ENCODE data around the gene RBM47. TPM values are rescaled to one million over a fixed set of nuclear protein-coding genes. Genes with fewer than 3 reads are reported as not detected.
"Not testable (repeated sequence)": the region's sequence is repeated elsewhere in the genome, so short reads cannot be mapped to it uniquely, and the experiment has no call there.

The RBM47 gene
- total RNA-seq, 1 experiment from 2014 or later, result 0.13 TPM

DNA sequence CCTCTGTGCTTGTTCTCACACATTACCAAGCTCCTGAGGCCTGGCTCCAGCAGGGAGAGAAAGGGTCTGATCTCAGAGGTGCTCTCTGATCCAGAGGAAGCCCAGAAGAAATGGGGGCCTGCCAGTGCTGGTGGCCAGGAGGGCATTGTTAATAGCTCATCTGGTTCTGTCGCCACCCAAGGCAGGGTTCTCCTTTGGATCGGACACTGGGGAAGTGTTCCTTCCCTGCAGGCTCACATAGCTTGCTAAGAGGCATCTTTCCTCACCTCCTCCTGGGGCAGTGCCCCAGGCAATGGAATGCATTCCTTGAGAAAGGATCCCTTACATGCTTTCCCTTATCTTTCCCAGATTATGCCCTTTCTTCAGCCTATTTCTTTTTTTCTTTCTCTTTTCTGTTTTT lies 53.8 kb downstream of the RBM47 start:
- no peaks in the 10 kb centered on the region for H3K36me3 ChIP-seq
- no peaks in the 10 kb centered on the region for H3K9me3 ChIP-seq (replicated peaks)
- no peak for DNase-seq (ENCODE audit: low read depth in 1 of 2, low spot score in 2 of 2)
- H3K27me3 ChIP-seq (replicated peaks), result no peaks in the 10 kb centered on the region
- no peak overlapping the region for H3K27ac ChIP-seq
- no peaks in the 10 kb centered on the region; the same call in 1 of the 2 replicates for H3K4me1 ChIP-seq (replicated peaks)
- no peak overlapping the region for H3K4me3 ChIP-seq

DNA sequence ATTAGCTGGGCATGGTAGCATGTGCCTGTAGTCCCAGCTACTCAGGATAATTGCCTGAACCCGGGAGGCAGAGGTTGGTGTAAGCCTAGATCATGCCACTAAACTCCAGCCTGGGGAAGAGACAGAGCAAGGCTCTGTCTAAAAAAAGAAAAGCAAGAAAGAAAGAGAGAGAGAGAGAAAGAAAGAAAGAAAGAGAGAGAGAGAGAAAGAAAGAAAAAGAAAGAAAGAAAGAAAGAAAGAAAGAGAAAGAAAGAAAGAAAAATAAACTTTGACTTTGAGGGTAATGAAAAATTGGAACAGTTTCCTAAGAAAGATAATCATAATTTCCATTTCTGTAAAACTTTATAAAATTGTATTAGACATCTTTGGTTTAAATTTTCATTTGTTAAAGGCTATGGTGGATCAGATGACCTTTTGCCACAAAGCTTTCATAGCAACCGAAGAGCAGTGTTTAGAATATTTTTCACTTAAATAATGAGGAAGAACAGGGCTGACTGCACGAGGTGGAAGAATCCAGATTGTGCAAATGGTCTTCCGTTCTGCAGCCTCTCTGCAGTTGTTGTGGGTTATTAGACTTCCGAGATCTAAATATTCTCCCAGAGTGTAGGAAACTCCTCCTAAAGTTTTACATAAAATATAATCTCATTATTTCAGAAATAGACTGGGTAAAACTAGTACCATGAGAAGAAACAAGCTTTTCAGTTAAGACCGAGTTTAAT lies 55.9 kb downstream of the RBM47 start:
- no peaks in the 10 kb centered on the region for H3K36me3 ChIP-seq
- no peak overlapping the region for H3K27ac ChIP-seq
- H3K27me3 ChIP-seq (replicated peaks), result no peaks in the 10 kb centered on the region
- no peak for DNase-seq (ENCODE audit: low read depth in 1 of 2, low spot score in 2 of 2)
- H3K9me3 ChIP-seq (replicated peaks), result no peaks in the 10 kb centered on the region
- H3K4me3 ChIP-seq, result no peak overlapping the region
- no peaks in the 10 kb centered on the region; the same call in 1 of the 2 replicates for H3K4me1 ChIP-seq (replicated peaks)

DNA sequence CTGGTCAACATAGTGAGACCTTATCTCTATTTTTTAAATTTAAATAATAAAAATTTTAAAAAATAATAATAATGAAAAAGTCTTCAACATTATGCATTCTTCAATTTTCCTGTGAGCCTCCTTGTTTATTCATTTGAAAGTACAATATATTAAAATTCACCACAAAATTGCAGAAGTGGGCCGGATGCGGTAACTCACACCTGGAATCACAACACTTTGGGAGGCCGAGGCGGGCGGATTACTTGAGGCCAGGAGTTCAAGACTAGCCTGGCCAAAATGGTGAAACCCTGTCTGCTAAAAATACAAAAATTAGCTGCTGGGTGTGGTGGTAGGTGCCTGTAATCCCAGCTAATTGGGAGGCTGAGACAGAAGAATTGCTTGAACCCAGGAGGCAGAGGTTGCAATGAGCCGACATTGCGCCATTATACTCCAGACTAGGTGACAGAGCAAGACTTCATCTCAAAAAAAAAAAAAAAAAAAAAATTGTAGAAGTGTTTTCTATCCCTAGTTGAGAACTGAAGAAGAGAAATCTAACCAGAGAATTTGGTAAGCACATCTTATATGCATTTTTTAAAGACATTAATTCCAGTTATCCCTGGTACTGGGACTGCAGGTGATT lies 56.9 kb downstream of the RBM47 start:
- Histone ChIP-seq H3K9me3 (replicated peaks) (no peaks in the 10 kb centered on the region), H3K27ac (no peak overlapping the region), H3K4me3 (no peak overlapping the region), H3K27me3 (replicated peaks) (no peaks in the 10 kb centered on the region), H3K36me3 (no peaks in the 10 kb centered on the region), H3K4me1 (replicated peaks) (no peaks in the 10 kb centered on the region; the same call in 1 of the 2 replicates)
- no peak for DNase-seq (ENCODE audit: low read depth in 1 of 2, low spot score in 2 of 2)

DNA sequence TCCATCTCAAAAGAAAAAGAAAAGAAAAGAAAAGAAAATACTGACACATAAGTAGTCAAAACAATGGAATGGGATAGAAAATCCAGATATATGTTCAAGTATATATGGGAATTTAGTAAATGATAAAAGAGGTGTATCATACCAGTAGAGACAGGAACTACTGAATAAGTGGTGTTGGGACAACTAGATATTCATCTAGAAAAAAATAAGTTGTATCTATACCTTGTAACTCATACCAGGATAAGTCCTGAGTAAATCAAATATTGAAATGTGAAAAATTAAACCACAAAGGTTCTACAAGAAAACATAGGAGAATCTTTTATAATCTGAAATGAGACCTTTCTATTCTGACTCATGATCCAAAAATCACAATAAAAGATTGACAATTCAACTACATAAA lies 58.5 kb downstream of the RBM47 start:
- Histone ChIP-seq H3K36me3 (no peaks in the 10 kb centered on the region), H3K9me3 (replicated peaks) (no peaks in the 10 kb centered on the region), H3K4me3 (no peak overlapping the region), H3K27me3 (replicated peaks) (no peaks in the 10 kb centered on the region), H3K27ac (no peak overlapping the region), H3K4me1 (replicated peaks) (no peaks in the 10 kb centered on the region)
- DNase-seq (ENCODE audit: low read depth in 1 of 2, low spot score in 2 of 2), result no peak

DNA sequence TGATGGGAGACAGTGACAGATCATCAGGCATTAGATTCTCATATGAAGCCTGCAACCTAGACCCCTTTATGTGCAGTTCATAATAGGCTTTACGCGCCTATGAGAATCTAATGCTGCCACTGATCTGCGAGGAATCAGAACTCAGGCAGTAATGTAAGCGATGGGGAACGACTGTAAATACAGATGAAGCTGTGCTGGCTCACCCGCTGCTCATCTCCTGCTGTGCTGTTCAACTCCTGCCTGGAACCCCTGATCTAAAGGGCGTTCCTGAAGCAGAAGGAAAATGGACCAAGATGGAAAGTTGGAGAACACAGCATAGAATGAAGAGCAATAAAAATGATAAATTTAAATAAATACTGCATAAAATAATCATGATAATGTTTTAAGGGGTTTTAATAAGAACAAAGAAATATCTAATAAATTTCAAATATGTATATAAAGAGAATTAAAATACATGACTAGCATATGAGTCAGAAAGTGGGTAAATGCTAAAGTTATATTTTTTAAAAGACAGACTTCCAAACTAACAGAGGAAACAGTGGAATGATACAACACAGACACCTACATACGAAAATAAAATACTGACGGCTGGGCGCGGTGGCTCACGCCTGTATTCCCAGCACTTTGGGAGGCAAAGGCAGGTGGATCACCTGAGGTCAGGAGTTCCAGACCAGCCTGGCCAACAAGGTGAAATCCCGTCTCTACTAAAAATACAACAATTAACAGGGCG lies 59.2 kb downstream of the RBM47 start:
- no peaks in the 10 kb centered on the region for H3K4me1 ChIP-seq (replicated peaks)
- H3K27ac ChIP-seq, result no peak overlapping the region
- H3K4me3 ChIP-seq, result no peak overlapping the region
- no peaks in the 10 kb centered on the region for H3K36me3 ChIP-seq
- no peak for DNase-seq (ENCODE audit: low read depth in 1 of 2, low spot score in 2 of 2)
- no peaks in the 10 kb centered on the region for H3K27me3 ChIP-seq (replicated peaks)
- no peaks in the 10 kb centered on the region for H3K9me3 ChIP-seq (replicated peaks)

DNA sequence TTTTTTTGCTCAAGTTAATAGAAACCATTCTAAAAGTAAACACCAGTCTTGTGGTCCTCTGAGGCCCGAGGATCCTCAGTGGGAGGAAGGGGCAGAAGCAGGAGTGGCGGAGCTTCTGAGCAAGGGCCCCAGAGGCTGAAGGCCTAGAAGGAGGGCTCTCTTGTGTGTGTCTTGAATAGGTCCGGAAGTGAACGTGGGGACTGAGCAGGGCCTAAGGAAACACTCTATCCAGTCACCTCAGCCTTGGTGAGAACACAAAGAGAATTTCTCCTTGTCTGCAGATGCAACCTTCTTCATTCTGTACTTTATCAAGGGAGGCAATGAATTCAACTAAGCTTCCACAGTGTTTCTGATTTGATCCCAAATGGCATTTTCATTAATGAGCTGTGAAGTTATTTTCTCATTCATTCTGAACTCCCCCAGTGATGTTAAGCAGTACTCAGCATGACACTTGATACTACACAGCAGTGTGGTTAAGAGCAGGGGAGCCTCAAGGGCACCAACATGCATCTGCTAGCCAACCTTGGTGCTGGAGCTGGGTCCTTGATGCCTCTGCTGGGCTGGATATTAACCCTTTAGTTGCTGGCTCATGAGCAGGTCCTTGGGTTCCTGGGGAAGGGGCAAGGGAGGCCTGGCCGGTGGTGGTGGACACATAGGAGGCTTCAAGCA lies 64.7 kb downstream of the RBM47 start:
- Histone ChIP-seq H3K9me3 (replicated peaks) (no peaks in the 10 kb centered on the region), H3K36me3 (no peaks in the 10 kb centered on the region), H3K4me1 (replicated peaks) (no peaks in the 10 kb centered on the region), H3K4me3 (no peak overlapping the region), H3K27me3 (replicated peaks) (no peaks in the 10 kb centered on the region), H3K27ac (no peak overlapping the region)
- DNase-seq (ENCODE audit: low read depth in 1 of 2, low spot score in 2 of 2), result no peak

DNA sequence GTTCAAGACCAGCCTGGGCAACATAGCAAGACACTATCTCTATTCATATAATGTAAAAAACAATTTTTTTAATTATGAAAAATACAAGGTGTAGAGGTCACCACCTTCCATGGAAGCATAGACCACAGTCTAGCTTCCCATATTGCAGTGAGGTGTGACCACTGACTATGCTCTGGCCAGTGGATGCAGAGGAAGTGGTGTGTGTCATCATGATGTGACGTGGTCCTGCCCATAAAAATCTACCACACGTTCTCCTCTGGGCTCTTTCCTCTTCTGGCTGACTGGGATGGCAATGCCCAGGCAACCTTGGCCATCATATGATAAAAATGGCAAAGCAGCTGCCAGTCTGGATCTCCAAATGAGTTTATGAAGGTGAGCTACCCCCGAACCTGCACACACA lies 65.7 kb downstream of the RBM47 start:
- Histone ChIP-seq H3K4me1 (replicated peaks) (no peaks in the 10 kb centered on the region), H3K27ac (no peak overlapping the region), H3K9me3 (replicated peaks) (no peaks in the 10 kb centered on the region), H3K4me3 (no peak overlapping the region), H3K27me3 (replicated peaks) (no peaks in the 10 kb centered on the region), H3K36me3 (no peaks in the 10 kb centered on the region)
- no peak for DNase-seq (ENCODE audit: low read depth in 1 of 2, low spot score in 2 of 2)

DNA sequence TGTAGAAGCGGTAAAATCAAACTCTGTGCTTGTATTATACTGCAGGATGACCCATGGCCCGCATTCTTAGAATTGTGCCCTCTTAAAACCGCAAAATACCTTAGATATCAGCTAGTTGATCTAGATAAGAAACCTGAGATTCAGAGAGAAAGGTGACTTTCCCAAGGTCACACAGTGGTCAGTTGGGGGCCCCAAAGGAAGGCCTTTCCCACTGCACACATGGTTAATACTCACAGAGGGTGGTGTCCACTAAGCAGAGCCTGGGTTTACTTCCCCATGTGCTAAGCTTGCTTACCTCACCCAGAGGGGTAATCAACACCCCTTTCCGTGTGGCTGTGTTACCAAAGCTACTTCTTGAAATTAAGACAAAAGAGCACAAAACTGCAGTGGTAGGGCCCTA lies 66.3 kb downstream of the RBM47 start:
- no peak overlapping the region for H3K27ac ChIP-seq
- H3K4me3 ChIP-seq, result no peak overlapping the region
- H3K4me1 ChIP-seq (replicated peaks), result no peaks in the 10 kb centered on the region
- no peaks in the 10 kb centered on the region for H3K36me3 ChIP-seq
- H3K9me3 ChIP-seq (replicated peaks), result no peaks in the 10 kb centered on the region
- no peak for DNase-seq (ENCODE audit: low read depth in 1 of 2, low spot score in 2 of 2)
- H3K27me3 ChIP-seq (replicated peaks), result no peaks in the 10 kb centered on the region

DNA sequence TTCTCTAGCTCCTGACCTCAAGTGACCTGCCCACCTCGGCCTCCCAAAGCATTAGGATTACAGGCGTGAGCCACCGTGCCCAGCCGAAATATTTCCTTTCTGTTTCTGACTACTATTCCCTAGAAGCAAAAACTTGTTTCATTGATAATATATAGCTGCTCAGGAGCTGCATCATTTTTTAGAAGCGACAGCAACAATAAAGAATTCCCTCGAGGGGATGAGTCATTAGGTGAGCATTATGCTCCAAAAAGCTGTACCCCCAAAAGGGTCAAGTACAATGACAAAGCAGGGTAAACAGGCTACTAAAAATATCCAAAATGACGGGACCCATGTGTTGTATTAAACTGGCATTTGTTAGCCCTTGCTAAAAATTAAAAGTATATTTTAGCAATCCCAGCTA lies 67.0 kb downstream of the RBM47 start:
- Histone ChIP-seq H3K36me3 (no peaks in the 10 kb centered on the region), H3K9me3 (replicated peaks) (no peaks in the 10 kb centered on the region), H3K4me1 (replicated peaks) (no peaks in the 10 kb centered on the region), H3K4me3 (no peak overlapping the region), H3K27ac (no peak overlapping the region), H3K27me3 (replicated peaks) (no peaks in the 10 kb centered on the region)
- DNase-seq (ENCODE audit: low read depth in 1 of 2, low spot score in 2 of 2), result no peak

DNA sequence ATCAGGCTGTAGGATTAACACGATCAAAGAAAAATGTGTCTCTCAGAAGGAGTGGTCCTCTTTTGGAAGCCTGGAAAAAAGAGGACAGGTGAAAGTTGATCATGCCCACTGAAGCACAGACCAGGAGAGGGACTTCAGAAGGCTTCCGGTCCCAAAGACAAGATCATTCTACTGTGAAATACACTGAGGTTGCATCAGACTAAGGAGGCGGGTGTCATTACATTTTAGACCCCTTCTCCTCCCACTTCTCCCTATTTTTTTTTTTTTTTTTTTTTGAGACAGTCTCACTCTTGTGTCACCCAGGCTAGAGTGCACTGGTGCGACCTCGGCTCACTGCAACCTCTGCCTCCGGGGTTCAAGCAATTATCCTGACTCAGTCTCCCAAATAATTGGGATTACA lies 67.5 kb downstream of the RBM47 start:
- H3K36me3 ChIP-seq, result no peaks in the 10 kb centered on the region
- no peak for DNase-seq (ENCODE audit: low read depth in 1 of 2, low spot score in 2 of 2)
- no peaks in the 10 kb centered on the region for H3K27me3 ChIP-seq (replicated peaks)
- no peaks in the 10 kb centered on the region for H3K9me3 ChIP-seq (replicated peaks)
- no peaks in the 10 kb centered on the region for H3K4me1 ChIP-seq (replicated peaks)
- H3K4me3 ChIP-seq, result no peak overlapping the region
- H3K27ac ChIP-seq, result no peak overlapping the region

DNA sequence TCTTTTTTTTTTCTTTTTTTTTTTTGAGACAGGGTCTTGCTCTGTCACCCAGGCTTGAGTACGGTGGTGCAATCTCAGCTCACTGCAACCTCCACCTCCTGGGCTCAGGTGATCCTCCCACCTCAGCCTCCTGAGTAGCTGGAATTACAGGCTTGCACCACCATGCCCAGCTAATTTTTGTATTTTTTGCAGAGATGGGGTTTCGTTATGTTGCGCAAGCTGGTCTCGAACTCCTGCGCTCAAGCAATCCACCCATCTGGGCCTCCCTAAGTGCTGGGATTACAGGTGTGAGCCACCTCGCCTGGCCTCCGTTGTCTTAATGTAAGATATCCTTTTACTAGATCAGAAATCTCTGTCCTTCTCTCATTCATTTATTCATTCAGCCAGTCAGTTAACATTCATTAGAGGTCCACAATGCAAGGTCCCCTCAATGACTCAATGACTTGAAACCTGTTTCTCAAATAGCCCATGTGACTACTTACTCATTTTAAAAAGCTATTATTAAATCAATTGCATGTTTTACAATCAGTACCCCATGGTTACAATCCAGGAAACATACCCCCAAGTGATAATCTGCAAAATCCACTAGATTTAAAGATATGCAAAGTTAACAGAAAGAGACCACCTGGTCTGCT lies 68.0 kb downstream of the RBM47 start:
- H3K4me3 ChIP-seq; DNase-seq (ENCODE audit: low read depth in 1 of 2, low spot score in 2 of 2); H3K9me3 ChIP-seq (replicated peaks); H3K4me1 ChIP-seq (replicated peaks); H3K27me3 ChIP-seq (replicated peaks); H3K36me3 ChIP-seq; H3K27ac ChIP-seq: not testable (repeated sequence)

DNA sequence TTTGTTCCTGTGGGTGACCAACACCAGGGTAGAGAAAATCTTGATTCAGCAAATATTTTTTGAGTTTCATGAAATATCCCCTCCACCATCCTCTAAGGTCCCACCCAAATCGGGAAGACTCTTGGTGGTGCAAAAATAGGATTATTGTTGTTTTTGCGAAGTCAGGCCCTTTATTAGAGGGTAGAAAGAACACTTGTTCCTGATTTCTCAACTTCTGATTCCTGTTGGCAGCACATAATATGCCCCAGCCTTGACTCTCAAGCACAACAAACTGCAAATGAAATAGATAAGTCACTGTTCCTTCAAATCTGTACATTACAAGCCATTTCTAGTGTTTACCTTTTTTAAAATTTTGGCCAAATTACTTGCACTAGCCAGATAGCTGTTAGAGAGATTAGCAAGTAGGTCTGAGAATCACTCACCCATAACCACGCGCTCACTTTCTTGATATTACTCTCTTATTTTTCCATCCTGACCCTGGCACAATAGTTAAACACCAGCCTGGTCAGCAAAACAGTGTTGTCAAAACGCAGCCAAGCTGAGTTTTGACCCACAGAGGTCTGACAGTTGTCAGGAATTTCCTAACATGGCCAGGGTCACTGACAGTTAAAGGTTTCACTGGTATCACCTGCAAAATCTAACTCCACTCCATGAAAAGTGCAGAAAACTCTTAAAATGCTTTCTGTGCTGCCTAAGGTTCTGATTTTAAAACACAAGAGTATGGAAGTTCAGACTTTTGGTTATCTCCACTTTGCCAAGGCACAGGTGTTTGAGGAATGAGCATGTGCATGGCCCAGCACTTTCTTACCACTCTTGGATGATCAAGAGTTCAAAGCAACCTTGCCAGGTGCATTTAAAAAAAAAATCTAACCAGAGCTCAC lies 69.8 kb downstream of the RBM47 start:
- no peak overlapping the region for H3K27ac ChIP-seq
- H3K9me3 ChIP-seq (replicated peaks), result no peaks in the 10 kb centered on the region
- no peaks in the 10 kb centered on the region for H3K4me1 ChIP-seq (replicated peaks)
- no peak overlapping the region for H3K4me3 ChIP-seq
- H3K27me3 ChIP-seq (replicated peaks), result no peaks in the 10 kb centered on the region
- DNase-seq (ENCODE audit: low read depth in 1 of 2, low spot score in 2 of 2), result no peak
- no peaks in the 10 kb centered on the region for H3K36me3 ChIP-seq

DNA sequence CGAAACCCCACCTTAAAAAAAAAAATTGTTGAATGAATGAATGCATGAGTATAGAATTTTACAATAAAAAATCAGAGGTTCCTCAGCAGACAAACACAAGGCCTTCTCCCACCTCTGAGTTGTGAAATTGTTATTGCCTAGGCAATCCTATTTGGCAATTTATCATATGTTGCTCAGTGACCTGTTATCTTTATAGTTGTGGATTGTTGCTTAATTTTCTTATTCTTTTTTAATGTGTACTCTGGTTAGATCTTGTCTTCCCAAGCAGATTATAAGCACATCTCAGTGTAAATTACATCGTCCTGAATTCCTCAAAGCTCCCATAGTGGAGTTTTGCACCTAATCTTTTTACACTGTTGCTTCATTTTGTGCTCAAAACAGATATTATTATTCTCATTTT lies 71.9 kb downstream of the RBM47 start:
- H3K27me3 ChIP-seq (replicated peaks), result no peaks in the 10 kb centered on the region

More for the DNA sequence above, 71.9 kb downstream of the RBM47 start:
- DNase-seq (ENCODE audit: low read depth in 1 of 2, low spot score in 2 of 2), result no peak
- Histone ChIP-seq H3K4me3 (no peak overlapping the region), H3K4me1 (replicated peaks) (no peaks in the 10 kb centered on the region), H3K9me3 (replicated peaks) (no peaks in the 10 kb centered on the region), H3K27ac (no peak overlapping the region), H3K36me3 (no peaks in the 10 kb centered on the region)

Data from SJSA1 (cell line).